GM23248 (cell line): ENCODE data around the gene C7orf25. TPM values are rescaled to one million over a fixed set of nuclear protein-coding genes. Genes with fewer than 3 reads are reported as not detected.

Source experiments
- DNase-seq: peaks from one replicate; pipeline ENCODE4 v3.0.0-alpha.2; 2015
- H2AFZ ChIP-seq: fragments of 200-600 bp; sonication (generic); 2 replicates; pipeline ENCODE4 v1.6.1; 2016; ENCODE audit warnings: antibody characterized with exemption
- H3F3A ChIP-seq: fragments of 200-600 bp; sonication (generic); 2 replicates; pipeline ENCODE4 v1.6.1; 2016; ENCODE audit warnings: mild to moderate bottlenecking, antibody characterized with exemption, mixed run types; ENCODE audit not compliant: insufficient read depth
- H3K27ac ChIP-seq: fragments of 200-600 bp; sonication (generic); 2 replicates; pipeline ENCODE4 v1.5.1; 2016; ENCODE audit warnings: mild to moderate bottlenecking
- H3K27me3 ChIP-seq: fragments of 200-600 bp; sonication (generic); replicated peaks from 2 replicates; pipeline ENCODE4 v1.6.1; 2016; ENCODE audit warnings: mild to moderate bottlenecking; ENCODE audit not compliant: insufficient read depth
- H3K36me3 ChIP-seq: fragments of 200-600 bp; sonication (generic); 2 replicates; pipeline ENCODE4 v1.6.1; 2016; ENCODE audit warnings: low read depth, mild to moderate bottlenecking
- H3K4me1 ChIP-seq: fragments of 200-600 bp; sonication (generic); 2 replicates; pipeline ENCODE4 v1.6.1; 2016; ENCODE audit warnings: mild to moderate bottlenecking; ENCODE audit not compliant: insufficient read depth
- H3K4me2 ChIP-seq: fragments of 200-600 bp; sonication (generic); one replicate; pipeline ENCODE4 v1.6.1; 2016; ENCODE audit warnings: mild to moderate bottlenecking; ENCODE audit not compliant: unreplicated experiment
- H3K4me3 ChIP-seq: fragments of 200-600 bp; sonication (generic); 2 replicates; pipeline ENCODE4 v1.5.1; 2016; ENCODE audit warnings: mild to moderate bottlenecking
- H3K79me2 ChIP-seq: fragments of 200-600 bp; sonication (generic); 2 replicates; pipeline ENCODE4 v1.6.1; 2016; ENCODE audit warnings: mild to moderate bottlenecking; ENCODE audit not compliant: insufficient read depth
- H3K9ac ChIP-seq: fragments of 200-600 bp; sonication (generic); 2 replicates; pipeline ENCODE4 v1.6.1; 2016; ENCODE audit warnings: mild to moderate bottlenecking
- H3K9me2 ChIP-seq: fragments of 200-600 bp; sonication (generic); 2 replicates; pipeline ENCODE4 v1.6.1; 2016; ENCODE audit warnings: mixed run types, mild to moderate bottlenecking, moderate library complexity; ENCODE audit not compliant: insufficient read depth
- H3K9me3 ChIP-seq: fragments of 200-600 bp; sonication (generic); one replicate; pipeline ENCODE4 v1.6.1; 2017; ENCODE audit warnings: low read depth
- H4K20me1 ChIP-seq: fragments of 200-600 bp; sonication (generic); 2 replicates; pipeline ENCODE4 v1.6.0; 2016; ENCODE audit not compliant: insufficient read depth
- EZH2 ChIP-seq: fragments of 200-600 bp; sonication (generic); IDR thresholded peaks from 2 replicates; pipeline ENCODE4 v1.6.1; 2018; ENCODE audit warnings: antibody characterized with exemption, mild to moderate bottlenecking; ENCODE audit not compliant: insufficient read depth, poor library complexity, severe bottlenecking
- EZH2phosphoT487 ChIP-seq: fragments of 200-600 bp; sonication (generic); IDR thresholded peaks from 2 replicates; pipeline ENCODE4 v1.6.1; 2018; ENCODE audit warnings: antibody characterized with exemption, moderate library complexity, mild to moderate bottlenecking, low read depth; ENCODE audit not compliant: insufficient read depth
- WGBS, 2 experiments: methylation state at CpG; one replicate each; pipeline ENCODE4 v1.1.6; 2015 to 2017; ENCODE audit warnings: low lambda C conversion rate in 2 of 2, low coverage in 1 of 2; ENCODE audit errors: missing lambda C conversion rate in 2 of 2; 5-methylcytosine and 5-hydroxymethylcytosine counted together
- in situ Hi-C: fragments of 300-500 bp; cut with MboI; formaldehyde crosslinking; loops from 2 replicates; pipeline ENCODE4 v1.15.0; 2020
- polyA plus RNA-seq: library from polyadenylated mRNA; unstranded; fragments of >200 nt; fragmentation: Nextera tagmentation; extraction: Ambion mirVana; gene quantifications from 2 replicates; pipeline ENCODE4 v1.2.1, GENCODE V29; 2016
- total RNA-seq: library from RNA; depleted of rRNA; stranded (reverse); fragments of >200 nt; shearing (Covaris generic); gene quantifications from 2 replicates; pipeline ENCODE4 v1.2.3, GENCODE V29; 2014

C7orf25 gene
- total and polyA plus RNA-seq, 2 experiments from 2014 or later, result 4.2 to 19.3 TPM

DNA sequence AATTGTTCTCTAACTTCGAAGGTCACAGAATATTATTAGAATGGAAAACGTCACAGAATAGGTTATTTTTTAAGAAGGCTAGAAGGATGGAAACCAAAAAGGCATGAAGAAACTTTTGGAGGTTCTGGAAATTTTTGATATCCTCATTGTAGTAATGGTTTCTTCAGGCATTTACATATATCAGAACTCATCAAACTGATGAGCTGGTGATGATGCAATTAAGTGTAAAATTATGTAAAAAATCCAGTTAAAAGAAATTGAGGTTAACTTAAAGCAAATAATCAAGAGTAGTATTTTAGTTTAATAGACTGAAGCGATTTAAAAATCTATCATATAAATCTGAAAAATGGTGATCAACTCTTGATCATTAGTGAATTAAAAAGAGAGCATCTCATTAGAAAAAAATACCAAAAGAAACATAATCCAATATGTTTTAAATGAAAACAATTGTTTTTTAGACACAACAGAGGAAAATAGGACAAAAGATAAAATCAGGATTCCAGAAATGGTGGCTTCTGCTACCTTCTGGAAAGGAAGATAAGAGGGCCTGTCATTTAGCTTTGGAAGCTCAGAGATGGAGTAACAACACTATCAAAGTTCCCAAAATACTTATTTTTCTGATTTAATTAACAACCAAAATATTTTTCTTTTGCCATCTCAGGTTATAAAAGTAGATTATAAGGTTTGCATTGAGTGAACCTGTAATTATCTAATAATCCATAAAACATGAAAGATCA is 10.3 kb upstream of the C7orf25 start:
- Histone ChIP-seq H3K4me2 (no peak overlapping the region), H3K9me2 (no peaks in the 10 kb centered on the region), H3K36me3 (peaks cover 76% of the 10 kb centered on the region), H3K9me3 (no peaks in the 10 kb centered on the region), H3F3A (peaks cover 1% of the 10 kb centered on the region), H2AFZ (no peak overlapping the region), H3K4me1 (no peaks in the 10 kb centered on the region), H3K27ac (no peak overlapping the region), H3K4me3 (no peak overlapping the region), H3K27me3 (no peaks in the 10 kb centered on the region), H3K9ac (no peak overlapping the region), H3K79me2 (peaks cover 25% of the 10 kb centered on the region), H4K20me1 (no peaks in the 10 kb centered on the region)
- WGBS, 2 experiments, result 95 to 97% methylated on average over 3 of the region's 3 CpGs
- DNase-seq, result no peak
- in situ Hi-C loops, result no loop called here
- no peak for TF ChIP-seq EZH2phosphoT487

GRCh38 chr7:42915356-42915755 is 3.5 kb upstream of the C7orf25 start:
- no peaks in the 10 kb centered on the region for H3K9me3 ChIP-seq
- H3K4me2 ChIP-seq, result peak overlapping the region; percentile 54
- WGBS, 2 experiments, result 3 to 5% methylated on average over 1 of the region's 1 CpG
- peaks cover 41% of the 10 kb centered on the region for H3F3A ChIP-seq
- peaks cover 24% of the 10 kb centered on the region; the same call in 1 of the 2 replicates for H3K36me3 ChIP-seq
- TF ChIP-seq EZH2phosphoT487, result no peak
- no peak for TF ChIP-seq EZH2
- H2AFZ ChIP-seq, result no peak overlapping the region
- peaks cover 3% of the 10 kb centered on the region; the same call in 1 of the 2 replicates for H3K79me2 ChIP-seq
- H3K4me3 ChIP-seq, result peak overlapping the region; percentile 25; the same call in 1 of the 2 replicates
- H3K9ac ChIP-seq, result 0 out of 2 replicates have a peak overlapping the region, but pooled peaks have one; percentile 2
- no peaks in the 10 kb centered on the region for H3K27me3 ChIP-seq
- no peaks in the 10 kb centered on the region for H3K9me2 ChIP-seq
- peak overlapping the region; percentile 62 for H3K27ac ChIP-seq
- H3K4me1 ChIP-seq, result peaks cover 32% of the 10 kb centered on the region
- H4K20me1 ChIP-seq, result no peaks in the 10 kb centered on the region
- in situ Hi-C loops, result no loop called here
- peak; percentile 44 for DNase-seq

DNA sequence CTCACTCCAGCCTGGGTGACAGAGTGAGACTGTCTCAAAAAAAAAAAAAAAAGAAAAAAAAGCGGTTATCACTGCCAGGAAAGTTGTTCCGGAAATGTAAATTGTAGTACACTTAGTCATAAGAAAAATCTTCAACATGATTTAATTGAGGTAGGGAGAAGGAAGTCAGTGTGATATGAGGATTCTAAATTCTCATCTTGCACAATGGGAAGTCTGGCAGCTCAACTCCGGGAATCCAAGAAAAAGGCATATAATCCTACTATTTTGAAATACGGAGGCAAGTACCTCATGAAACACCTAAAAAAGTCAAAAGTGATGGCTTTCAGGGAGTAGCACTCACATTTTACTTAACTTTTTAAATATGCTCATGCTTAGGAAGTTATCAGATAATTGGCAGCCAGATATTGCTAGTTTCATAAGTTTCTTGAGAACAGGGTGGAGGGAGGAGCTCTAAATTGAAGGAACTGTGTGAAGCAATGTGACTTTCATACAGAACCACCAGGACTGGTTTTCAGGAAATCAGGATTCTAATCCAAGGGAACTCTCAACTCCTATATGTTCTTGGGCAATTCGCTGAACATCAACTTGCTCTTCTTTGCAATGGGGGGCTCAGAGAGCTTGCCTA is 2.7 kb upstream of the C7orf25 start:
- Histone ChIP-seq H3K79me2 (peaks cover 11% of the 10 kb centered on the region; the same call in 1 of the 2 replicates), H4K20me1 (no peaks in the 10 kb centered on the region), H3K4me2 (peak overlapping the region; percentile 54), H3K9ac (peak overlapping the region; percentile 2; the same call in 1 of the 2 replicates), H3K4me1 (peaks cover 32% of the 10 kb centered on the region), H3K27ac (peak overlapping the region; percentile 62), H3K9me2 (no peaks in the 10 kb centered on the region), H3K9me3 (no peaks in the 10 kb centered on the region), H3K27me3 (no peaks in the 10 kb centered on the region), H3K4me3 (peak overlapping the region; percentile 25), H3F3A (peaks cover 41% of the 10 kb centered on the region), H2AFZ (no peak overlapping the region), H3K36me3 (peaks cover 16% of the 10 kb centered on the region; the same call in 1 of the 2 replicates)
- TF ChIP-seq EZH2phosphoT487, result no peak
- TF ChIP-seq EZH2, result no peak
- in situ Hi-C loops, result no loop called here
- 27 to 33% methylated on average over 4 to 5 of the region's 5 CpGs for WGBS, 2 experiments
- DNase-seq, result peak; percentile 73

- WGBS, 2 experiments, result 64 to 75% methylated on average over 6 of the region's 6 CpGs
- H3K9ac ChIP-seq, result no peak overlapping the region
- no peaks in the 10 kb centered on the region for H3K9me2 ChIP-seq
- peaks cover 15% of the 10 kb centered on the region; the same call in 1 of the 2 replicates for H3K79me2 ChIP-seq
- H3F3A ChIP-seq, result peaks cover 41% of the 10 kb centered on the region
- peak overlapping the region; percentile 62 for H3K27ac ChIP-seq
- DNase-seq, result peak; percentile 11
- no peak overlapping the region for H2AFZ ChIP-seq
- peaks cover 11% of the 10 kb centered on the region; the same call in 1 of the 2 replicates for H3K36me3 ChIP-seq
- H3K9me3 ChIP-seq, result no peaks in the 10 kb centered on the region
- H3K4me1 ChIP-seq, result peaks cover 32% of the 10 kb centered on the region
- no peaks in the 10 kb centered on the region for H3K27me3 ChIP-seq
- H3K4me2 ChIP-seq, result no peak overlapping the region
- no peak overlapping the region for H3K4me3 ChIP-seq
- in situ Hi-C loops, result no loop called here
- TF ChIP-seq EZH2 (no peak), EZH2phosphoT487 (no peak)
- H4K20me1 ChIP-seq, result no peaks in the 10 kb centered on the region
Observed at GRCh38 chr7:42914009-42914408, 2.1 kb upstream of the C7orf25 start.
